Cardiac septum (tissue), 1 donor: Measurements from ENCODE around the gene LRRK1. TPM values are rescaled to one million over a fixed set of nuclear protein-coding genes. Genes with fewer than 3 reads are reported as not detected.

Source experiments
- DNase-seq: peaks from one replicate; pipeline ENCODE4 v3.0.0-alpha.2; 2020; ENCODE audit warnings: low spot score
- intact Hi-C: fragments of 100-400 bp; cut with DNase I; formaldehyde crosslinking; loops from one replicate; pipeline ENCODE4 v1.14.0; 2022
- total RNA-seq: library from RNA; stranded (reverse); fragmentation: NEBNext Ultra II Directional; extraction: Animal tissue kit (Norgen Biotek cat#: 25700); gene quantifications from one replicate; pipeline ENCODE4 v1.2.1, GENCODE V29; 2021
- donor health status: DM: no; HTN: no; CAD: no.

LRRK1 gene
- total RNA-seq, 1 donor from 2014 or later, result 3.5 TPM

GRCh38 chr15:101012326-101013200 is 93.4 kb downstream of the LRRK1 start:
- intact Hi-C loops, result no loop called here
- peak; percentile 22 for DNase-seq

- intact Hi-C loops, result no loop called here
- DNase-seq, result peak; percentile 26
These were observed 94.0 kb downstream of the LRRK1 start for GRCh38 chr15:101013201-101013550.

GRCh38 chr15:101013769-101014675 is 94.9 kb downstream of the LRRK1 start:
- intact Hi-C loops, result no loop called here
- DNase-seq, result peak; percentile 53

- intact Hi-C loops, result loop anchor here (1.0 to 5.0 kb wide), 2 partner anchors 72 to 243 kb away; no protein-coding TSS in a partner anchor
- peak; percentile 90 for DNase-seq
These were observed 96.0 kb downstream of the LRRK1 start for GRCh38 chr15:101014921-101015841.

- peak; percentile 50 for DNase-seq
- intact Hi-C loops, result loop anchor here (5.0 kb wide), 1 partner anchor 71 kb away; no protein-coding TSS in a partner anchor
These were observed 97.4 kb downstream of the LRRK1 start for GRCh38 chr15:101016581-101016980.

GRCh38 chr15:101017093-101017754 is 98.1 kb downstream of the LRRK1 start:
- intact Hi-C loops, result loop anchor here (5.0 kb wide), 1 partner anchor 70 kb away; no protein-coding TSS in a partner anchor
- DNase-seq, result peak; percentile 68

- no peak for DNase-seq
- intact Hi-C loops, result loop anchor here (5.0 kb wide), 1 partner anchor 69 kb away; no protein-coding TSS in a partner anchor
These were observed 98.9 kb downstream of the LRRK1 start for GRCh38 chr15:101018016-101018415.

- intact Hi-C loops, result loop anchor here (5.0 kb wide), 1 partner anchor 69 kb away; no protein-coding TSS in a partner anchor
- peak; percentile 26 for DNase-seq
These were observed 99.3 kb downstream of the LRRK1 start for GRCh38 chr15:101018450-101018849.

- DNase-seq, result peak; percentile 43
- intact Hi-C loops, result loop anchor here (5.0 kb wide), 1 partner anchor 68 kb away; no protein-coding TSS in a partner anchor
These were observed 100.3 kb downstream of the LRRK1 start for GRCh38 chr15:101019366-101019896.

GRCh38 chr15:101020451-101020850 is 101.3 kb downstream of the LRRK1 start:
- intact Hi-C loops, result loop anchor here (5.0 kb wide), 1 partner anchor 147 kb away; no protein-coding TSS in a partner anchor
- no peak for DNase-seq

- intact Hi-C loops, result loop anchor here (5.0 kb wide), 1 partner anchor 146 kb away; no protein-coding TSS in a partner anchor
- DNase-seq, result peak; percentile 12
These were observed 101.8 kb downstream of the LRRK1 start for GRCh38 chr15:101020945-101021344.

GRCh38 chr15:101022306-101022705 is 103.1 kb downstream of the LRRK1 start:
- peak; percentile 44 for DNase-seq
- intact Hi-C loops, result loop anchor here (5.0 kb wide), 1 partner anchor 145 kb away; no protein-coding TSS in a partner anchor

- intact Hi-C loops, result loop anchor here (5.0 kb wide), 1 partner anchor 144 kb away; no protein-coding TSS in a partner anchor
- DNase-seq, result peak; percentile 35
These were observed 103.7 kb downstream of the LRRK1 start for GRCh38 chr15:101022876-101023275.

- DNase-seq, result peak; percentile 51
These were observed 104.4 kb downstream of the LRRK1 start for GRCh38 chr15:101023501-101024072.

GRCh38 chr15:101024073-101024695 is 105.0 kb downstream of the LRRK1 start:
- intact Hi-C loops, result loop anchor here (5.0 kb wide), 1 partner anchor 143 kb away; no protein-coding TSS in a partner anchor
- peak; percentile 59 for DNase-seq

More at GRCh38 chr15:101023501-101024072, 104.4 kb downstream of the LRRK1 start:
- intact Hi-C loops, result loop anchor here (5.0 kb wide), 1 partner anchor 144 kb away; no protein-coding TSS in a partner anchor

- intact Hi-C loops, result loop anchor here (5.0 kb wide), 1 partner anchor 142 kb away; no protein-coding TSS in a partner anchor
These were observed 105.7 kb downstream of the LRRK1 start for GRCh38 chr15:101024706-101025500.

More at GRCh38 chr15:101024706-101025500, 105.7 kb downstream of the LRRK1 start:
- DNase-seq, result peak; percentile 71
